SH-SY5Y (cell line): ENCODE results near the gene TOGARAM1.

Experiments used
- GATA2 ChIP-seq: IDR thresholded peaks from 2 replicates; pipeline ENCODE4 v1.6.1; 2011; ENCODE audit warnings: mild to moderate bottlenecking, low read depth, low read length
- GATA3 ChIP-seq: IDR thresholded peaks from 2 replicates; pipeline ENCODE4 v1.6.1; 2011; ENCODE audit warnings: low read depth, mild to moderate bottlenecking, low read length, moderate library complexity

The TOGARAM1 gene

GRCh38 chr14:45096218-45096617, 134.2 kb downstream of the TOGARAM1 start:
- TF ChIP-seq GATA2 (no peak), GATA3 (no peak)

GRCh38 chr14:45103806-45104205, 141.8 kb downstream of the TOGARAM1 start:
- no peak for TF ChIP-seq GATA3
- no peak for TF ChIP-seq GATA2

- no peak for TF ChIP-seq GATA3
- TF ChIP-seq GATA2: no peak
These were observed 142.6 kb downstream of the TOGARAM1 start for GRCh38 chr14:45104561-45104960.

GRCh38 chr14:45112896-45113781, 151.1 kb downstream of the TOGARAM1 start:
- TF ChIP-seq GATA3: no peak

GRCh38 chr14:45114327-45114726, 152.3 kb downstream of the TOGARAM1 start:
- TF ChIP-seq GATA3 (no peak), GATA2 (no peak)

- TF ChIP-seq GATA2: no peak
- no peak for TF ChIP-seq GATA3
These were observed 156.6 kb downstream of the TOGARAM1 start for GRCh38 chr14:45118594-45118993.

GRCh38 chr14:45120096-45120495, 158.1 kb downstream of the TOGARAM1 start:
- TF ChIP-seq GATA3 (no peak), GATA2 (no peak)

GRCh38 chr14:45123271-45123670, 161.3 kb downstream of the TOGARAM1 start:
- TF ChIP-seq GATA2: no peak
- TF ChIP-seq GATA3: no peak
